K562 (cell line): ENCODE results near the gene LRCH1. TPM values are rescaled to one million over a fixed set of nuclear protein-coding genes. Genes with fewer than 3 reads are reported as not detected.

Experiments
- ATAC-seq: fragments of 200-7000 bp; cut with Tn5 transposase; 3 replicates; pipeline ENCODE4 v1.9.1; 2020; ENCODE audit warnings: moderate library complexity
- BruUV-seq: library from RNA; stranded (reverse); fragments of 400-500 nt; replicated peaks from 2 replicates; lab custom pipeline; 2021; lab: Mats Ljungman, UMichigan
- CTCF ChIA-PET: fragments of 300-600 bp; formaldehyde crosslinking; extraction: SDS; loops from one replicate; lab custom pipeline; 2021; ENCODE audit warnings: low intra/inter-chr PET ratio; lab: Yijun Ruan, JAX
- POLR2A ChIA-PET: fragments of 300-600, 350-650 bp; sonication (Branson Sonifier 250); formaldehyde crosslinking; extraction: SDS; loops from one replicate; lab custom pipeline; 2021; ENCODE audit warnings: antibody characterized with exemption, inconsistent platforms; lab: Yijun Ruan, JAX
- DNase-seq, 4 experiments: peaks; one replicate each; pipeline versions ENCODE4 v3.0.0 to v3.0.0-alpha.2; 2011 to 2018; ENCODE audit warnings: low spot score in 3 of 4, mixed read lengths in 3 of 4; ENCODE audit errors: extremely low read depth in 1 of 4
- FAIRE-seq: peaks from 2 replicates; lab custom pipeline; 2011; peaks lifted over from hg19 to GRCh38; lab: Jason Lieb, UNC
- H2AFZ ChIP-seq: 2 replicates; pipeline ENCODE4 v1.6.0; 2011; ENCODE audit warnings: low read depth, low read length, control low read depth, inconsistent platforms
- H3K27ac ChIP-seq: fragments of 200-600 bp; 3 replicates; pipeline ENCODE4 v1.8.0; 2011; ENCODE audit warnings: low read depth, mild to moderate bottlenecking, control low read depth, inconsistent platforms, low read length, moderate library complexity, mixed read lengths; ENCODE audit errors: extremely low read depth
- H3K27me3 ChIP-seq, 2 experiments: fragments of 300-600 bp in 1 of 2; 2 replicates in 1 of 2; 3 replicates in 1 of 2; pipeline versions ENCODE4 v1.6.0 to v1.8.0; 2011; ENCODE audit warnings: inconsistent platforms in 2 of 2, low read length in 2 of 2, mild to moderate bottlenecking in 1 of 2, mixed read lengths in 1 of 2, moderate library complexity in 1 of 2; ENCODE audit not compliant: control insufficient read depth in 2 of 2, insufficient read depth in 2 of 2
- H3K36me3 ChIP-seq: fragments of 300-600 bp; 3 replicates; pipeline ENCODE4 v1.8.0; 2011; ENCODE audit warnings: mild to moderate bottlenecking, low read length, inconsistent platforms; ENCODE audit not compliant: control insufficient read depth, insufficient read depth
- H3K4me1 ChIP-seq, 2 experiments: fragments of 200-600 bp in 1 of 2; replicated peaks in 1 of 2; 2 replicates in 1 of 2; 3 replicates in 1 of 2; pipeline versions ENCODE4 v1.5.1 to v1.8.0; 2011; ENCODE audit warnings: inconsistent platforms in 2 of 2, low read length in 2 of 2, mild to moderate bottlenecking in 1 of 2, mixed read lengths in 1 of 2, moderate library complexity in 1 of 2; ENCODE audit not compliant: control insufficient read depth in 2 of 2, insufficient read depth in 2 of 2
- H3K4me2 ChIP-seq: 2 replicates; pipeline ENCODE4 v1.6.1; 2011; ENCODE audit warnings: low read length, control low read depth, inconsistent platforms, mixed read lengths; ENCODE audit not compliant: insufficient read depth
- H3K4me3 ChIP-seq: fragments of 200-600 bp; sonication (generic), shearing (Covaris generic); 2 replicates; pipeline ENCODE4 v1.5.1; 2016; ENCODE audit warnings: control low read depth, inconsistent platforms
- H3K79me2 ChIP-seq: fragments of 200-600 bp; 3 replicates; pipeline ENCODE4 v1.8.0; 2011; ENCODE audit warnings: low read length, inconsistent platforms; ENCODE audit not compliant: control insufficient read depth, insufficient read depth
- H3K9ac ChIP-seq, 2 experiments: 2 replicates each; pipeline versions ENCODE4 v1.6.0 to v1.6.1; 2011; ENCODE audit warnings: low read depth in 2 of 2, low read length in 2 of 2, control low read depth in 1 of 2, inconsistent platforms in 1 of 2, mild to moderate bottlenecking in 1 of 2, mixed read lengths in 1 of 2; ENCODE audit not compliant: insufficient read depth in 1 of 2
- H3K9me1 ChIP-seq: one replicate; pipeline ENCODE4 v1.6.0; 2011; ENCODE audit warnings: inconsistent platforms, mild to moderate bottlenecking, low read length, moderate library complexity; ENCODE audit not compliant: control insufficient read depth, insufficient read depth
- H3K9me3 ChIP-seq: replicated peaks from 2 replicates; pipeline ENCODE4 v1.5.1; 2011; ENCODE audit warnings: low read depth, low read length, inconsistent platforms; ENCODE audit not compliant: control insufficient read depth, insufficient read depth
- H4K20me1 ChIP-seq: replicated peaks from 2 replicates; pipeline ENCODE4 v1.6.1; 2011; ENCODE audit warnings: low read length, inconsistent platforms, mixed read lengths; ENCODE audit not compliant: control insufficient read depth, insufficient read depth
- HMG20B ChIP-seq: fragments of 250-450 bp; sonication (Bioruptor Pico); IDR thresholded peaks from 2 replicates; pipeline ENCODE4 v1.5.0; 2021; ENCODE audit warnings: mild to moderate bottlenecking
- MAFK ChIP-seq: IDR thresholded peaks from 2 replicates; pipeline ENCODE4 v1.6.1; 2011; ENCODE audit warnings: low read length, improper control_type of control experiment
- WGBS: fragments of 100-300 bp; shearing (Covaris generic); methylation state at CpG from one replicate; pipeline ENCODE4 v1.1.6; 2016; ENCODE audit warnings: low coverage, mixed read lengths; ENCODE audit not compliant: insufficient coverage; ENCODE audit errors: missing lambda C conversion rate; 5-methylcytosine and 5-hydroxymethylcytosine counted together
- in situ Hi-C: fragments of 300-500 bp; cut with MboI; formaldehyde crosslinking; loops from 4 replicates; pipeline ENCODE4 v1.15.0; 2018; ENCODE audit warnings: inconsistent platforms, mixed read lengths
- intact Hi-C: fragments of 100-400 bp; cut with micrococcal nuclease; formaldehyde crosslinking; loops from 2 replicates; pipeline ENCODE4 v1.14.2; 2022
- polyA plus RNA-seq, 8 experiments: library from polyadenylated mRNA; depleted of rRNA in 4 of 8; stranded (reverse) in 5 of 8; unstranded in 3 of 8; fragments of >200 nt; fragmentation: Nextera tagmentation in 2 of 8; fragmentation: Illumina TruSeq in 1 of 8; extraction: Ambion mirVana in 2 of 8; extraction: Trizol in 1 of 8; gene quantifications; 2 replicates each; pipeline versions ENCODE4 v1.2.1 to v1.2.3, GENCODE V29; 2011 to 2014; ENCODE audit warnings: inconsistent platforms in 1 of 8, missing spikeins in 1 of 8
- total RNA-seq, 7 experiments: library from RNA; depleted of rRNA in 6 of 7; stranded (reverse); fragments of >200 nt in 6 of 7; fragmentation: Illumina TruSeq in 2 of 7; extraction: Trizol in 2 of 7; gene quantifications; 2 replicates each; pipeline versions ENCODE4 v1.2.1 to v1.2.3, GENCODE V29; 2011 to 2021; ENCODE audit warnings: low replicate concordance in 1 of 7
- TF ChIP-seq, protein P1 (sequence below): sonication (generic); formaldehyde crosslinking; IDR thresholded peaks from 2 replicates; pipeline ENCODE4 v1.8.0; 2023; ENCODE audit warnings: missing genetic modification reagents, mild to moderate bottlenecking, borderline replicate concordance

Gene LRCH1
- total and polyA plus RNA-seq, 9 of the 15 experiments (the other 6 are each of a cell fraction or from before 2014, with no cell fraction given): 1.1 to 6.8 (median 3.7) TPM

DNA sequence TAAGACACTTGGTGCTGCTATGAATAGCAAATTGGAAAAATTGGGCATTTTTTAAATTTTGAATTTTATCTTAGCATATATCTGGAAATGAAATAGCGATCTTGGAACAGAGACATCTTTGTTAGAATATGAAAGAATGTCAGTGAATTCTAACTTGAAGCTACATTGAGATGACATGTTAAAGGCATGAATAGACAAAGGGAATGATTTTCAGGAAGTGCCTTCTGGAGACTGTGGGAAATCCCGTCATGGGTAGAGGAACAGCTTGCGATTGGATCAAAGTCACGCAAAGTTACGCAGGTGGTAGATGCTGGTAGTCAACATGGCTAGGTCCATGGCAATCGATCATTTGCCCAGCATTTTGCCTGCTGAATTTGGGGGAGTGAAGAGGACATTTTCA, 43.5 kb downstream of the LRCH1 start:
- H3K9me1 ChIP-seq: no peaks in the 10 kb centered on the region
- H3K4me3 ChIP-seq: no peak overlapping the region
- TF ChIP-seq HMG20B (CRISPR knock-in tag) (no peak), MAFK (no peak)
- TF ChIP-seq, protein P1, sequence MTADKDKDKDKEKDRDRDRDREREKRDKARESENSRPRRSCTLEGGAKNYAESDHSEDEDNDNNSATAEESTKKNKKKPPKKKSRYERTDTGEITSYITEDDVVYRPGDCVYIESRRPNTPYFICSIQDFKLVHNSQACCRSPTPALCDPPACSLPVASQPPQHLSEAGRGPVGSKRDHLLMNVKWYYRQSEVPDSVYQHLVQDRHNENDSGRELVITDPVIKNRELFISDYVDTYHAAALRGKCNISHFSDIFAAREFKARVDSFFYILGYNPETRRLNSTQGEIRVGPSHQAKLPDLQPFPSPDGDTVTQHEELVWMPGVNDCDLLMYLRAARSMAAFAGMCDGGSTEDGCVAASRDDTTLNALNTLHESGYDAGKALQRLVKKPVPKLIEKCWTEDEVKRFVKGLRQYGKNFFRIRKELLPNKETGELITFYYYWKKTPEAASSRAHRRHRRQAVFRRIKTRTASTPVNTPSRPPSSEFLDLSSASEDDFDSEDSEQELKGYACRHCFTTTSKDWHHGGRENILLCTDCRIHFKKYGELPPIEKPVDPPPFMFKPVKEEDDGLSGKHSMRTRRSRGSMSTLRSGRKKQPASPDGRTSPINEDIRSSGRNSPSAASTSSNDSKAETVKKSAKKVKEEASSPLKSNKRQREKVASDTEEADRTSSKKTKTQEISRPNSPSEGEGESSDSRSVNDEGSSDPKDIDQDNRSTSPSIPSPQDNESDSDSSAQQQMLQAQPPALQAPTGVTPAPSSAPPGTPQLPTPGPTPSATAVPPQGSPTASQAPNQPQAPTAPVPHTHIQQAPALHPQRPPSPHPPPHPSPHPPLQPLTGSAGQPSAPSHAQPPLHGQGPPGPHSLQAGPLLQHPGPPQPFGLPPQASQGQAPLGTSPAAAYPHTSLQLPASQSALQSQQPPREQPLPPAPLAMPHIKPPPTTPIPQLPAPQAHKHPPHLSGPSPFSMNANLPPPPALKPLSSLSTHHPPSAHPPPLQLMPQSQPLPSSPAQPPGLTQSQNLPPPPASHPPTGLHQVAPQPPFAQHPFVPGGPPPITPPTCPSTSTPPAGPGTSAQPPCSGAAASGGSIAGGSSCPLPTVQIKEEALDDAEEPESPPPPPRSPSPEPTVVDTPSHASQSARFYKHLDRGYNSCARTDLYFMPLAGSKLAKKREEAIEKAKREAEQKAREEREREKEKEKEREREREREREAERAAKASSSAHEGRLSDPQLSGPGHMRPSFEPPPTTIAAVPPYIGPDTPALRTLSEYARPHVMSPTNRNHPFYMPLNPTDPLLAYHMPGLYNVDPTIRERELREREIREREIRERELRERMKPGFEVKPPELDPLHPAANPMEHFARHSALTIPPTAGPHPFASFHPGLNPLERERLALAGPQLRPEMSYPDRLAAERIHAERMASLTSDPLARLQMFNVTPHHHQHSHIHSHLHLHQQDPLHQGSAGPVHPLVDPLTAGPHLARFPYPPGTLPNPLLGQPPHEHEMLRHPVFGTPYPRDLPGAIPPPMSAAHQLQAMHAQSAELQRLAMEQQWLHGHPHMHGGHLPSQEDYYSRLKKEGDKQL (CRISPR knock-in tag): no peak
- TF ChIP-seq, all 486 proteins: peak for 0
- no peaks in the 10 kb centered on the region for H3K36me3 ChIP-seq
- ATAC-seq (no peak), DNase-seq (no peak), FAIRE-seq (no peak)
- no peak overlapping the region for H2AFZ ChIP-seq
- no TSS peak for BruUV-seq
- no peak overlapping the region for H3K27ac ChIP-seq
- H3K27me3 ChIP-seq: no peaks in the 10 kb centered on the region
- intact Hi-C loops: no loop called here
- H4K20me1 ChIP-seq: peaks cover 10% of the 10 kb centered on the region; the same call in 1 of the 2 replicates
- ChIA-PET POLR2A (interaction anchor here (0.7 kb wide), 1 partner anchor 127 kb away, joined by 4 read pairs; no protein-coding TSS in a partner anchor), CTCF (no interaction called here)
- H3K4me1 ChIP-seq: no peaks in the 10 kb centered on the region
- WGBS: 92% methylated on average over 6 of the region's 6 CpGs
- H3K9me3 ChIP-seq: no peaks in the 10 kb centered on the region
- peaks cover 14% of the 10 kb centered on the region; the same call in 1 of the 3 replicates for H3K79me2 ChIP-seq
- H3K9ac ChIP-seq: no peak overlapping the region
- in situ Hi-C loops: no loop called here
- no peak overlapping the region for H3K4me2 ChIP-seq
